ENCODE results near the gene PTPRU. TPM values are rescaled to one million over a fixed set of nuclear protein-coding genes. Genes with fewer than 3 reads are reported as not detected.

PTPRU gene
- total RNA-seq, 2 experiments from 2014 or later, result 0.16 to 0.56 TPM

GRCh38 chr1:29356663-29357062, 120.3 kb downstream of the PTPRU start:
- no peaks in the 10 kb centered on the region for H3K9me3 ChIP-seq (ENCODE audit: control insufficient read depth in 1 of 2, insufficient read depth in 1 of 2, low read length in 2 of 2)
- no peaks in the 10 kb centered on the region for H3K36me3 Mint-ChIP-seq (ENCODE audit: low read depth)
- H3K9me3 Mint-ChIP-seq, result no peaks in the 10 kb centered on the region
- ChIA-PET CTCF (no interaction called here), POLR2A (no interaction called here)
- intact Hi-C loops (cut with DNase I, micrococcal nuclease), result no loop called here
- peaks cover 49% of the 10 kb centered on the region for H3K27me3 Mint-ChIP-seq
- DNase-seq (no peak), ATAC-seq (ENCODE audit: poor library complexity) (no peak)
- H3K4me1 Mint-ChIP-seq (ENCODE audit: low read depth), result no peaks in the 10 kb centered on the region
- H3K36me3 ChIP-seq (ENCODE audit: insufficient read depth, low read length), result no peaks in the 10 kb centered on the region
- TF ChIP-seq, protein P1, sequence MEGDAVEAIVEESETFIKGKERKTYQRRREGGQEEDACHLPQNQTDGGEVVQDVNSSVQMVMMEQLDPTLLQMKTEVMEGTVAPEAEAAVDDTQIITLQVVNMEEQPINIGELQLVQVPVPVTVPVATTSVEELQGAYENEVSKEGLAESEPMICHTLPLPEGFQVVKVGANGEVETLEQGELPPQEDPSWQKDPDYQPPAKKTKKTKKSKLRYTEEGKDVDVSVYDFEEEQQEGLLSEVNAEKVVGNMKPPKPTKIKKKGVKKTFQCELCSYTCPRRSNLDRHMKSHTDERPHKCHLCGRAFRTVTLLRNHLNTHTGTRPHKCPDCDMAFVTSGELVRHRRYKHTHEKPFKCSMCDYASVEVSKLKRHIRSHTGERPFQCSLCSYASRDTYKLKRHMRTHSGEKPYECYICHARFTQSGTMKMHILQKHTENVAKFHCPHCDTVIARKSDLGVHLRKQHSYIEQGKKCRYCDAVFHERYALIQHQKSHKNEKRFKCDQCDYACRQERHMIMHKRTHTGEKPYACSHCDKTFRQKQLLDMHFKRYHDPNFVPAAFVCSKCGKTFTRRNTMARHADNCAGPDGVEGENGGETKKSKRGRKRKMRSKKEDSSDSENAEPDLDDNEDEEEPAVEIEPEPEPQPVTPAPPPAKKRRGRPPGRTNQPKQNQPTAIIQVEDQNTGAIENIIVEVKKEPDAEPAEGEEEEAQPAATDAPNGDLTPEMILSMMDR (IDR thresholded peaks at IDR 0.05), result no peak
- no peak overlapping the region for H3K27ac ChIP-seq (ENCODE audit: low read depth in 1 of 2, low read length in 2 of 2)
- H3K4me3 ChIP-seq (ENCODE audit: low read length), result no peak overlapping the region
- H3K27me3 ChIP-seq (ENCODE audit: control insufficient read depth in 1 of 2, insufficient read depth in 2 of 2, low read length in 2 of 2), result peaks cover 8 to 9% of the 10 kb centered on the region in 2 experiments
- H3K4me1 ChIP-seq (ENCODE audit: insufficient read depth, low read length), result no peaks in the 10 kb centered on the region
- no peak overlapping the region for H3K4me3 Mint-ChIP-seq
- H3K27ac Mint-ChIP-seq, result no peak overlapping the region

- no peak for ATAC-seq (ENCODE audit: poor library complexity)
- H3K27me3 Mint-ChIP-seq, result peaks cover 43% of the 10 kb centered on the region
Observed at GRCh38 chr1:29357452-29357851, 121.1 kb downstream of the PTPRU start.

GRCh38 chr1:29358183-29358582, 121.9 kb downstream of the PTPRU start:
- POLR2A ChIA-PET, result no interaction called here
- Histone ChIP-seq H3K36me3 (ENCODE audit: insufficient read depth, low read length) (no peaks in the 10 kb centered on the region), H3K27me3 (ENCODE audit: control insufficient read depth in 1 of 2, insufficient read depth in 2 of 2, low read length in 2 of 2) (peaks cover 3 to 9% of the 10 kb centered on the region in 2 experiments), H3K4me1 (ENCODE audit: insufficient read depth, low read length) (no peaks in the 10 kb centered on the region), H3K27ac (ENCODE audit: low read depth in 1 of 2, low read length in 2 of 2) (no peak overlapping the region), H3K9me3 (ENCODE audit: control insufficient read depth in 1 of 2, insufficient read depth in 1 of 2, low read length in 2 of 2) (no peaks in the 10 kb centered on the region), H3K4me3 (ENCODE audit: low read length) (no peak overlapping the region)
- Mint-ChIP-seq H3K9me3 (no peaks in the 10 kb centered on the region), H3K36me3 (ENCODE audit: low read depth) (no peaks in the 10 kb centered on the region), H3K27me3 (peaks cover 39% of the 10 kb centered on the region), H3K4me1 (ENCODE audit: low read depth) (no peaks in the 10 kb centered on the region), H3K4me3 (no peak overlapping the region), H3K27ac (no peak overlapping the region)
- no peak for DNase-seq
- CTCF ChIA-PET, result no interaction called here
- intact Hi-C loops (cut with DNase I, micrococcal nuclease), result no loop called here
- ATAC-seq (ENCODE audit: poor library complexity), result no peak
- TF ChIP-seq, protein P1 (IDR thresholded peaks at IDR 0.05), result no peak

More at GRCh38 chr1:29357452-29357851, 121.1 kb downstream of the PTPRU start:
- ChIA-PET CTCF (no interaction called here), POLR2A (no interaction called here)
- Mint-ChIP-seq H3K4me3 (no peak overlapping the region), H3K9me3 (no peaks in the 10 kb centered on the region), H3K27ac (no peak overlapping the region), H3K4me1 (ENCODE audit: low read depth) (no peaks in the 10 kb centered on the region), H3K36me3 (ENCODE audit: low read depth) (no peaks in the 10 kb centered on the region)
- TF ChIP-seq, protein P1 (IDR thresholded peaks at IDR 0.05), result no peak
- H3K36me3 ChIP-seq (ENCODE audit: insufficient read depth, low read length), result no peaks in the 10 kb centered on the region
- H3K9me3 ChIP-seq (ENCODE audit: control insufficient read depth in 1 of 2, insufficient read depth in 1 of 2, low read length in 2 of 2), result no peaks in the 10 kb centered on the region
- H3K27ac ChIP-seq (ENCODE audit: low read depth in 1 of 2, low read length in 2 of 2), result no peak overlapping the region
- DNase-seq, result no peak
- no peaks in the 10 kb centered on the region for H3K4me1 ChIP-seq (ENCODE audit: insufficient read depth, low read length)
- no peak overlapping the region for H3K4me3 ChIP-seq (ENCODE audit: low read length)
- intact Hi-C loops (cut with DNase I, micrococcal nuclease), result no loop called here
- H3K27me3 ChIP-seq (ENCODE audit: control insufficient read depth in 1 of 2, insufficient read depth in 2 of 2, low read length in 2 of 2), result peaks cover 5 to 9% of the 10 kb centered on the region in 2 experiments

Data from CD4-positive, alpha-beta T cell (primary cell).